ENCODE results near the gene FHIP1B.

Gene FHIP1B

GRCh38 chr11:6228520-6228919 is 5.9 kb downstream of the FHIP1B start:
- H3K4me1 Mint-ChIP-seq (ENCODE audit: low read depth), result peaks cover 80% of the 10 kb centered on the region
- H3K4me3 Mint-ChIP-seq, result no peak overlapping the region
- H3K27me3 Mint-ChIP-seq, result no peaks in the 10 kb centered on the region
- intact Hi-C loops (cut with micrococcal nuclease), result no loop called here
- peaks cover 41% of the 10 kb centered on the region for H3K36me3 Mint-ChIP-seq (ENCODE audit: low read depth)
- no peak overlapping the region for H3K27ac Mint-ChIP-seq
- no peaks in the 10 kb centered on the region for H3K9me3 Mint-ChIP-seq

GRCh38 chr11:6225896-6226295 is 8.5 kb downstream of the FHIP1B start:
- Mint-ChIP-seq H3K9me3 (no peaks in the 10 kb centered on the region), H3K27ac (peak overlapping the region; percentile 28), H3K27me3 (no peaks in the 10 kb centered on the region), H3K4me1 (ENCODE audit: low read depth) (peaks cover 73% of the 10 kb centered on the region), H3K4me3 (no peak overlapping the region), H3K36me3 (ENCODE audit: low read depth) (peaks cover 65% of the 10 kb centered on the region)
- intact Hi-C loops (cut with micrococcal nuclease), result no loop called here

- Mint-ChIP-seq H3K27me3 (no peaks in the 10 kb centered on the region), H3K9me3 (no peaks in the 10 kb centered on the region), H3K27ac (peak overlapping the region; percentile 28), H3K4me3 (no peak overlapping the region), H3K4me1 (ENCODE audit: low read depth) (peaks cover 65% of the 10 kb centered on the region), H3K36me3 (ENCODE audit: low read depth) (peaks cover 65% of the 10 kb centered on the region)
- intact Hi-C loops (cut with micrococcal nuclease), result no loop called here
Observed at GRCh38 chr11:6225024-6225423, 9.4 kb downstream of the FHIP1B start.

- Mint-ChIP-seq H3K27me3 (no peaks in the 10 kb centered on the region), H3K4me1 (ENCODE audit: low read depth) (peaks cover 64% of the 10 kb centered on the region), H3K36me3 (ENCODE audit: low read depth) (peaks cover 61% of the 10 kb centered on the region), H3K4me3 (no peak overlapping the region), H3K27ac (no peak overlapping the region), H3K9me3 (no peaks in the 10 kb centered on the region)
- intact Hi-C loops (cut with micrococcal nuclease), result no loop called here
Observed at GRCh38 chr11:6224421-6224820, 10.0 kb downstream of the FHIP1B start.

- peaks cover 56% of the 10 kb centered on the region for H3K36me3 Mint-ChIP-seq (ENCODE audit: low read depth)
- no peak overlapping the region for H3K4me3 Mint-ChIP-seq
- intact Hi-C loops (cut with micrococcal nuclease), result no loop called here
- H3K4me1 Mint-ChIP-seq (ENCODE audit: low read depth), result peaks cover 63% of the 10 kb centered on the region
- no peaks in the 10 kb centered on the region for H3K9me3 Mint-ChIP-seq
- H3K27me3 Mint-ChIP-seq, result no peaks in the 10 kb centered on the region
- no peak overlapping the region for H3K27ac Mint-ChIP-seq
Observed at GRCh38 chr11:6223854-6224253, 10.6 kb downstream of the FHIP1B start.

GRCh38 chr11:6219359-6219758 is 15.1 kb downstream of the FHIP1B start:
- Mint-ChIP-seq H3K36me3 (ENCODE audit: low read depth) (peaks cover 32% of the 10 kb centered on the region), H3K4me3 (no peak overlapping the region), H3K27me3 (no peaks in the 10 kb centered on the region), H3K27ac (no peak overlapping the region), H3K9me3 (no peaks in the 10 kb centered on the region), H3K4me1 (ENCODE audit: low read depth) (peaks cover 33% of the 10 kb centered on the region)
- intact Hi-C loops (cut with micrococcal nuclease), result no loop called here

GRCh38 chr11:6217722-6218121 is 16.7 kb downstream of the FHIP1B start:
- intact Hi-C loops (cut with micrococcal nuclease), result no loop called here
- Mint-ChIP-seq H3K27me3 (no peaks in the 10 kb centered on the region), H3K4me1 (ENCODE audit: low read depth) (peaks cover 33% of the 10 kb centered on the region), H3K9me3 (no peaks in the 10 kb centered on the region), H3K4me3 (no peak overlapping the region), H3K27ac (peak overlapping the region; percentile 6), H3K36me3 (ENCODE audit: low read depth) (peaks cover 16% of the 10 kb centered on the region)

- no peaks in the 10 kb centered on the region for H3K27me3 Mint-ChIP-seq
- H3K4me1 Mint-ChIP-seq (ENCODE audit: low read depth), result peaks cover 23% of the 10 kb centered on the region
- intact Hi-C loops (cut with micrococcal nuclease), result no loop called here
- peaks cover 4% of the 10 kb centered on the region for H3K36me3 Mint-ChIP-seq (ENCODE audit: low read depth)
- H3K4me3 Mint-ChIP-seq, result no peak overlapping the region
- no peak overlapping the region for H3K27ac Mint-ChIP-seq
- no peaks in the 10 kb centered on the region for H3K9me3 Mint-ChIP-seq
Observed at GRCh38 chr11:6216501-6216900, 17.9 kb downstream of the FHIP1B start.

- Mint-ChIP-seq H3K27me3 (no peaks in the 10 kb centered on the region), H3K36me3 (ENCODE audit: low read depth) (no peaks in the 10 kb centered on the region), H3K4me3 (no peak overlapping the region), H3K4me1 (ENCODE audit: low read depth) (peaks cover 16% of the 10 kb centered on the region), H3K9me3 (no peaks in the 10 kb centered on the region), H3K27ac (no peak overlapping the region)
- intact Hi-C loops (cut with micrococcal nuclease), result no loop called here
Observed at GRCh38 chr11:6214530-6214929, 19.9 kb downstream of the FHIP1B start.

- Mint-ChIP-seq H3K27me3 (no peaks in the 10 kb centered on the region), H3K36me3 (ENCODE audit: low read depth) (peaks cover 15% of the 10 kb centered on the region), H3K4me1 (ENCODE audit: low read depth) (peaks cover 6% of the 10 kb centered on the region), H3K9me3 (no peaks in the 10 kb centered on the region), H3K4me3 (no peak overlapping the region), H3K27ac (no peak overlapping the region)
- intact Hi-C loops (cut with micrococcal nuclease), result no loop called here
Observed at GRCh38 chr11:6210274-6210955, 24.0 kb downstream of the FHIP1B start.

GRCh38 chr11:6209801-6210200 is 24.6 kb downstream of the FHIP1B start:
- H3K27ac Mint-ChIP-seq, result no peak overlapping the region
- H3K4me1 Mint-ChIP-seq (ENCODE audit: low read depth), result peaks cover 11% of the 10 kb centered on the region
- H3K36me3 Mint-ChIP-seq (ENCODE audit: low read depth), result peaks cover 19% of the 10 kb centered on the region
- intact Hi-C loops (cut with micrococcal nuclease), result no loop called here
- H3K4me3 Mint-ChIP-seq, result no peak overlapping the region
- no peaks in the 10 kb centered on the region for H3K27me3 Mint-ChIP-seq
- H3K9me3 Mint-ChIP-seq, result no peaks in the 10 kb centered on the region

- intact Hi-C loops (cut with micrococcal nuclease), result no loop called here
- H3K36me3 Mint-ChIP-seq (ENCODE audit: low read depth), result peaks cover 38% of the 10 kb centered on the region
- no peaks in the 10 kb centered on the region for H3K27me3 Mint-ChIP-seq
- H3K27ac Mint-ChIP-seq, result no peak overlapping the region
- H3K9me3 Mint-ChIP-seq, result no peaks in the 10 kb centered on the region
- no peak overlapping the region for H3K4me3 Mint-ChIP-seq
- H3K4me1 Mint-ChIP-seq (ENCODE audit: low read depth), result peaks cover 36% of the 10 kb centered on the region
Observed at GRCh38 chr11:6206456-6207180, 27.8 kb downstream of the FHIP1B start.

GRCh38 chr11:6205366-6205765 is 29.1 kb downstream of the FHIP1B start, which contains the start of gene C11orf42:
TSS of gene C11orf42 (plus strand) at chr11:6205557. CDS start at chr11:6205616, 59 bp downstream.
- Mint-ChIP-seq H3K4me3 (no peak within 1 kb of the TSS), H3K27me3 (no peaks in the 10 kb centered on the region), H3K27ac (no peak within 1 kb of the TSS), H3K36me3 (ENCODE audit: low read depth) (peaks cover 38% of the 10 kb centered on the region), H3K4me1 (ENCODE audit: low read depth) (peaks cover 48% of the 10 kb centered on the region), H3K9me3 (peaks cover 6% of the 10 kb centered on the region)
- intact Hi-C loops (cut with micrococcal nuclease), result no loop called here

- Mint-ChIP-seq H3K27me3 (no peaks in the 10 kb centered on the region), H3K4me3 (no peak overlapping the region), H3K27ac (no peak overlapping the region), H3K9me3 (peaks cover 7% of the 10 kb centered on the region), H3K4me1 (ENCODE audit: low read depth) (peaks cover 55% of the 10 kb centered on the region), H3K36me3 (ENCODE audit: low read depth) (peaks cover 38% of the 10 kb centered on the region)
- intact Hi-C loops (cut with micrococcal nuclease), result no loop called here
Observed at GRCh38 chr11:6204706-6205105, 29.7 kb downstream of the FHIP1B start.
